Effector memory CD8-positive, alpha-beta T cell (primary cell): ENCODE data around the gene SOX10.
"Not testable (repeated sequence)": the region's sequence is repeated elsewhere in the genome, so short reads cannot be mapped to it uniquely, and the experiment has no call there.

Source experiments
- ATAC-seq: fragments of 150-1000 bp; cut with Tn5 transposase; replicated peaks from 2 replicates; pipeline ENCODE4 v1.10.0; 2021; ENCODE audit warnings: mild to moderate bottlenecking, moderate library complexity
- DNase-seq, 3 experiments: peaks; one replicate each; pipeline ENCODE4 v3.0.0; 2021
- H3K27ac Mint-ChIP-seq, 2 donors: one replicate each; pipeline ENCODE4 v1.8.0; 2022; ENCODE audit warnings: mild to moderate bottlenecking in 2 of 2, mixed read lengths in 2 of 2, moderate library complexity in 2 of 2
- H3K27me3 Mint-ChIP-seq, 2 donors: one replicate each; pipeline ENCODE4 v1.8.0; 2022; ENCODE audit warnings: mixed read lengths in 2 of 2
- H3K36me3 Mint-ChIP-seq: one replicate; pipeline ENCODE4 v1.8.0; 2022; ENCODE audit warnings: mild to moderate bottlenecking, moderate library complexity, mixed read lengths; ENCODE audit not compliant: insufficient read depth
- H3K4me1 Mint-ChIP-seq, 2 donors: one replicate each; pipeline ENCODE4 v1.8.0; 2022; ENCODE audit warnings: low read depth in 2 of 2, mixed read lengths in 2 of 2
- H3K4me3 Mint-ChIP-seq, 2 donors: one replicate each; pipeline ENCODE4 v1.8.0; 2022; ENCODE audit warnings: mild to moderate bottlenecking in 2 of 2, mixed read lengths in 2 of 2, moderate library complexity in 2 of 2
- H3K9me3 Mint-ChIP-seq, 2 donors: one replicate each; pipeline ENCODE4 v1.8.0; 2022; ENCODE audit warnings: mixed read lengths in 2 of 2

Gene SOX10

DNA sequence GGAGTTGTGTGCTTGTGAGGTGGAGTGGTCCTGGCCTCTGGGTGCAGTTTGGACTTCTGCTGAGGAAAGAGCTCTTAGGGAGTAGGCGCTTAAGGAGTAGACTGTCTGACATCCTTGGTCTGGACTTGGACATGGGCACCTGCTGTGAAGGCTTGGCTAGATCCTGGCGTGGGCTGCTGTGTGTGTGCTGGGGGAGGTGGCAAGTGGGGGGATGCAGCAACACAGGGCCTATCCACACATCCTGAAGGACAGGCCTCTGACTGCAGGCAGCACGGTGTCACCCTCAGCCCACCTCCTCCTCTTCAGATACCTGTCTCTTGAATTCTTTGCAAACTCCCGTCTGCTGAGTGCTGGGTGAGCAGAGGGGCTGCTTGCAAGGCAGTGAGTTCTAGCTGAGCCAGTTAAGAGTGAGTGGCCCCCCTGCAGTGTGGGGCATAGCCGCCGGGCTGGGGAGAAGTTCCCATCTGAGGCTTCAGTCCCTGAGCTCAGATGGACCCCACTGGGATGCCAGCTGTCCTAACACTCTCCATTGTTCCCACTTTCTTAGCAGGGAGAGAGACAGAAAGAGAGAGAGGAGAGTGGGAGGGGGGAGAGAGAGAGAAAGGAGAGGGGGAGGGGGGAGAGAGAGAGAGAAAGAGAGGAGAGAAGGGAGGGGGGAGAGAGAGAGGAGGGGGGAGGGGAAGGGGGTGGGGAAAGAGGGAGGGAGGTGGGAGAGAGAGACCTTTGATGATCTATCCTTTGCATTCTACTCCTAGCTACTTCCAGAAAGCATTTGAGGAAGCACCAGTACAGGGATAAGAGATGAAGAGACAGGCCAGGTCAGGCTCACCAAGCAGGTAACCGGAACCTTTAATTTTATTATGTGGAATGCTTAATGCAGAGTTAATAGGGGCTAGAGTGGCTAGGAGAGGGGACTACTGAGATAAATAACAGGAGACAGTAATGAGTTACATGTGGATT is 12.6 kb downstream of the SOX10 start:
- peak overlapping the region; percentile 41 to 62 for H3K27ac Mint-ChIP-seq

DNA sequence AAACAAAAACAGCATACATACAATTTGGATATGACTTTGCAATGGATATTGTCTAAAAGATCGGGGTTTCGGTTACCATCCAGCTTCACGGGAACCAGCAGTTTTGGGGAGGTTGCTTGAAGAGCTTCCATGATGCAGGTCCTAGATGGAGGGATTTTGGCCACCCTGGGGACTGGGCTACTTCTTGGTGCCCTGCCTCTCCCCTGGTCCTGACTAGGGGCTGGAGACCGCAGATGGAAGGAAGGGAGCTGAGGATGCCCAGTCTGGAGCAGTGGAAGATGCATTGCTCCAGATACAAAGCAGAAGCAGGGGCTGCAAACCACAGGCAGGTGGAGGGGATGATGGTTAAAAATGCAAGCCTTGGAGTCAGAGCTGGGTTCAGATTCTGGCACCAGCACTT is 13.5 kb downstream of the SOX10 start:
- no peaks in the 10 kb centered on the region for H3K27me3 Mint-ChIP-seq
- H3K36me3 Mint-ChIP-seq, result peaks cover 25% of the 10 kb centered on the region
- H3K4me3 Mint-ChIP-seq, result no peak overlapping the region
- no peak for DNase-seq
- H3K4me1 Mint-ChIP-seq, result peaks cover 9% of the 10 kb centered on the region in 2 donors
- H3K27ac Mint-ChIP-seq, result peak overlapping the region; percentile 41 to 62
- H3K9me3 Mint-ChIP-seq, result no peaks in the 10 kb centered on the region
- ATAC-seq, result no peak

More for the DNA sequence above, 12.6 kb downstream of the SOX10 start:
- Mint-ChIP-seq H3K27me3 (no peaks in the 10 kb centered on the region), H3K4me3 (no peak overlapping the region), H3K4me1 (peaks cover 7 to 9% of the 10 kb centered on the region in 2 donors), H3K9me3 (no peaks in the 10 kb centered on the region), H3K36me3 (peaks cover 25% of the 10 kb centered on the region)
- DNase-seq (no peak), ATAC-seq (no peak)

DNA sequence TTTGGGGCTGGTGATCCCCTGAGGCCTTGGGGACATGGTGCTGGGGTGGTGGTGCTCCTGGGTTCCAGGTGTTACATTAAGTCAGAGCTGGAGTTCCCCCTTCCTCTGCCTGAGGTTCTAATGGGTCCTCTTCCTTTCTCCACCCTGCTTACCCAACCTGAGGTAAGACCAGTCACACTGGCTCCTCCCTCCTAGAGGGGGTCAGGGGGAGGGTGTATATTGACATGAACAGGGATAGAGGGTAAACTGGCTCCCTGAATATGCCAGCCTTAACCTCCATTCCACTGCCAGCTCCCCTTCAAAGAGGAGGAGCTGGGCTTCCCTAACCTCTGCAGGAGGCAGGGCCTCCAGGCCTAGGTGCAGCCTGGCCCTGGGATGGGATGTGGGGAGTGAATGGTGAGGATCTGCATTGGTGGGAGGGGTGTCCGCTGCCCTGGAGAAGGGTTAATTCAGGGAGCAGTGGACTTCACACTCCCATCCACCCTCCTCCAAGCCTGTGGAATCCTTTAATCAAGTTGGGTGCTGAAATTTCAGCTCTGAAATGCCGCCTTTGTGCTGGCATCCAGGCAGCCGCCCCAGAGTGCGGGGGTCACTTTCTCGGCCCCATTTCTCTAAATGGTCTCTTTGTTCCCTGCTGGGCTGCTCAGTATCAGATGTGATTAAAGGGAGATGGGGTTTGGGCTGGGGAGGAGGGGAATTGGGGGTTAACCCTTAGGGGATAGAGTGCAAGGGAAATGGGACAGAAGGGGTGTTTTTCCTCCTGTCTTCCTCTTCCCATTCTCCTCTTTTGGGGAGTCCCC is 15.7 kb downstream of the SOX10 start:
- Mint-ChIP-seq H3K9me3 (no peaks in the 10 kb centered on the region), H3K4me3 (no peak overlapping the region), H3K4me1 (peaks cover 5 to 17% of the 10 kb centered on the region in 2 donors), H3K36me3 (peaks cover 25% of the 10 kb centered on the region), H3K27me3 (no peaks in the 10 kb centered on the region), H3K27ac (peak overlapping the region in 1 of 2 donors; percentile 57)
- DNase-seq (no peak), ATAC-seq (no peak)

DNA sequence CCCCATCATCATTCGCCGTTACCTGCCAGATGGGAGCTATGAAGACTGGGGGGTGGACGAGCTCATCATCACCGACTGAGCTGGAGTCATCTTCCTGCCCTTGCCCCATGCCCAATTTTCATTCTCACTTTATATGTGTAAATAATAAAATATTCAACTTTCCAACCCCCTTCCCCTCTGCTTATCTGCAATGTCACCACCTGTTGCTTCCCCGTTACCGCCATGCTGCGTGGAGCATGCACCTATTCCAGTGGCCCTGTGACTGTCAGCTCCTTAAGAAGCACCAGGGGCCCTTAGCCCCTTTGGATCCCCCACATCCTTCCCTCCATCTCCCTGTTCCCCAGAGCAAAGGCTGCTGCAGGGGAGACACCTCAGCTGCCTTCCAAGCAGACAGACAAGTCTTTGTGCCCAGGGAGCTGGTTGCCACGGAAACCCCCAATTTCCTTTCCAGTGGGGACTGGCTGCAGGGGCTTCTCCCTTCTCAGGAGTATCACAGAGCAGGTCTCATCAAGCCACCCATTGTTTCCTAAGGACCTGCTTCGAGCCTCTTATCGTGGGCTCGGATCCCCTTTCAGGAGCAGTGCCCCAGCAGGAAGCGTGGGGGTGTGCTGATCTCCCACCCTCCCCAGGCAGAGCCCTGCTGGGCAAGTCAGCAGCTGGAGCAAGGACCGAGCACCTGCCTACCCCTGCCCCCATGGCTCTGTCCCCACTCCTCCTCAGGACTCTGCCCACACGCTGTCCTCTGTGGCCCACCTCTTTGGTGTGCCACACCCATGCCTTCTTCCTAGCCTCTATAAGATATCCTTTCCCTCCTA is 16.5 kb downstream of the SOX10 start:
- H3K4me1 Mint-ChIP-seq, result peaks cover 5 to 17% of the 10 kb centered on the region in 2 donors
- no peak overlapping the region for H3K4me3 Mint-ChIP-seq
- H3K27ac Mint-ChIP-seq, result peak overlapping the region in 1 of 2 donors; percentile 57
- H3K27me3 Mint-ChIP-seq, result no peaks in the 10 kb centered on the region
- peaks cover 30% of the 10 kb centered on the region for H3K36me3 Mint-ChIP-seq
- no peaks in the 10 kb centered on the region for H3K9me3 Mint-ChIP-seq
- ATAC-seq, result no peak
- DNase-seq, result no peak

DNA sequence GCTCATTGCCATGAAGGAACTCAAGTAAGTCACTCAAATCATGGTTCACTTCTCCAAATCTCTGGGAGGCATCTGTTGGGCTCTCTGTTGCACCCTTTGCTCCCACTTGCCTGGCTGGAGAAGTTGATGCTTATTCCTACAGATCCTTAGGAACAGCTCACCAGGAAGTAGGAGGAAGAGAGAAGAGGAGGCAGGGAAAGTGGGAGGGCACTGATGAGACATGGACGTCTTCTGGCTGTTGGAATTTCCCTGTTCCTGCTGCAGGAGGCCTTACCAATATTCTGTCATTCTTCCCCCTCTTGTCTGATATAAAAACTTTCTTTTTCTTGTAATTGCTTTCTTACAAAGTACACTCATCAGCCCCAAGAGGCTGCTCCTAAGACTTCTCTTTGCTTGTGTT is 17.2 kb downstream of the SOX10 start:
- Mint-ChIP-seq H3K36me3 (peaks cover 30% of the 10 kb centered on the region), H3K27me3 (no peaks in the 10 kb centered on the region), H3K4me3 (no peak overlapping the region), H3K4me1 (peaks cover 7 to 17% of the 10 kb centered on the region in 2 donors), H3K9me3 (no peaks in the 10 kb centered on the region), H3K27ac (peak overlapping the region in 1 of 2 donors; percentile 16)
- ATAC-seq (no peak), DNase-seq (no peak)

DNA sequence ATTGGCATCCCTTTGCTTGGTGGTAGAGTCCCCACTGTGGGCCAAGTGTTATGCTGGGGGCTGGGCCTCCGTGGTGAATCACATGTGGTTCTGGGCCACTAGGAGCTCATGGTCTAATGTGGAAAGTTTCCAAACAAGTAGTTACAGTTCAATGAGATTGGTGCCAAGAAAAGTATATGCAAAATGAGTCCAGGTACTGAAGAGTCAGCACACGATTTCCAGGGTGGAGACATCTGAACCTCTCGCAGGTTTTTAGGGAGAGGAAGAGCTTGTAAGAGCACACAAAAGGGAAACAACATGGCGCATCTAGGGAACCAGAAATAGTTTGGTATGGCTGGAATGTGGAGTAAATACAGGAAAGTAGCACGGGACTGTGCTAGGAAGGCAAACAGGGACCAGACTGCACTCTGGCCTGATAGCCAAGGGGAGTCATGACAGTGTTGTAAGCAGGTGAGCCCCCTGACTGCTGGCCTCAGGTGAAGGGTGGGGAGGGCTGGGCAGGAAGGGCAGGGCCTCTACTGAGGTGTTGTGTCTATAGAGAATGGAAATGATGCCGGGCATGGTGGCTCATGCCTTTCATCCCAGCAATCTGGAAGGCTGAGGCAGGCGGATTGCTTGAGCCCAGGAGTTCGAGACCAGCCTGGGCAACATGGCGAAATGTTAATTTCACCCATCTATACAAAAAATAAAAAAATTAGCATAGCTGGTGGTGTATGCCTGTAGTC is 18.3 kb downstream of the SOX10 start:
- no peak for ATAC-seq
- Mint-ChIP-seq H3K27me3 (no peaks in the 10 kb centered on the region), H3K4me3 (no peak overlapping the region), H3K27ac (no peak overlapping the region), H3K36me3 (peaks cover 38% of the 10 kb centered on the region), H3K9me3 (no peaks in the 10 kb centered on the region), H3K4me1 (peaks cover 7 to 17% of the 10 kb centered on the region in 2 donors)
- DNase-seq, result no peak

DNA sequence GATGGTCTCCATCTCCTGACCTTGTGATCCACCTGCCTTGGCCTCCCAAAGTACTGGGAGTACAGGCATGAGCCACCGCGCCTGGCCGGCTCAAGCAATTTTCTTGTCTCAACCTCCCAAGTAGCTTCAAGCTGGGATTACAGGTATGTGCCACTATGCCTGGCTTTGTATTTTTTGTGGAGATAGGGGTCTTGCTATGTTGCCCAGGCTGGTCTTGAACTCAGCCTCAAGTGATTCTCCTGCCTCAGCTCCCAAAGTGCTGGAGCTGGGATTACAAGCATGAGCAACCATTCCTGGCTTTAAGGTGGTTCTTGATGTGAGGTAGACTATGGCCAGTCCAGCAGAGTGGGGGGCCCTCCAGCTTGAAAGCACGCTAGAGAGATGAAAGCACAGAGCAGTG is 23.3 kb downstream of the SOX10 start:
- Mint-ChIP-seq H3K36me3 (peaks cover 52% of the 10 kb centered on the region), H3K4me3 (no peak overlapping the region), H3K4me1 (peaks cover 13 to 36% of the 10 kb centered on the region in 2 donors), H3K9me3 (no peaks in the 10 kb centered on the region), H3K27ac (peak overlapping the region; percentile 65 to 77), H3K27me3 (no peaks in the 10 kb centered on the region)
- DNase-seq (no peak), ATAC-seq (no peak)

DNA sequence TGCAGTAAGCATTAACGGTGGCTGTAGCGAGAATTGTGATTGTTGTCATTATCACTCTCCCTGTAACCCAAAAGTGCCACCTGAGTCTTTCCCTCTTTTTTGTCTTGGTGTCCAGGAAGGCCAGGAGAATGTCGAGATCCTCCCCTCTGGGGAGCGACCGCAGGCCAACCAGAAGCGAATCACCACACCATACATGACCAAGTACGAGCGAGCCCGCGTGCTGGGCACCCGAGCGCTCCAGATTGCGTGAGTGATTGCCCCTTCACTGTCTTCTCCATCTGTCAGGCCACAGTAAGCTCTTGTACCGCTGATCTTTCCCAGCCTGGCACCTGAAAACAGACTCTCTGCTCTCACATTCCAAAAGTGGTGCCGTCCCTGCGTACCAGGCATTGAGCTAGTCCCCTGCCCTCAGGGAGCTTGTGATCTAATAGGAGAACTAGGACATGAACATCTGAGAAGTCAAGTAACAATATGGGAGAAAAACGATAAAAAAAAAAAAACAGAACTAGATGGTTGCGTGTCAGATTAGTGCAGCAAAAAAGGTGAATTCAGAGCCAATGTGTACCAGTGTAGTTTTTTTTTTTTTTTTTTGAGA is 25.0 kb downstream of the SOX10 start:
- Mint-ChIP-seq H3K4me3 (no peak overlapping the region), H3K9me3 (no peaks in the 10 kb centered on the region), H3K4me1 (peaks cover 18 to 37% of the 10 kb centered on the region in 2 donors), H3K27me3 (no peaks in the 10 kb centered on the region), H3K36me3 (peaks cover 55% of the 10 kb centered on the region), H3K27ac (no peak overlapping the region)
- DNase-seq (no peak), ATAC-seq (no peak)

DNA sequence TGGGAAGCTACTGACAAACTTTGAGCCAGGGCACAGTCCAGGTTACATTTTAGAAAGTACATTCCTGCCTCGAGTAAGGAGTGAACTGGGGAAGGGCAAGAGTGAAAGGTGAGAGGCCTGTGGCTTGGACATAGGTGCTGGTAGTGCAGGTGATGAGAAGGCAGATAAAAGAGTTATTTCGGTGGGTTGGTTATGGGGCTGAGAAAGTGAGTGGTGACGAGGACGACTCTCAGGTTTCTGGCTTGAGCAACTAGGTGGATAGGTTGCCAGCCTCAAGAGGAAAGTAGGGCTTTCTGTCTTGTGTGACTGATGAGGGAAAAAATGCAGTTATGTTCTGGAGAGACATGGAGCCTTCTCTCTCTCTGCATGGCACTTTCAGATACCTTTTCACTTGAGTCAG is 27.1 kb downstream of the SOX10 start:
- DNase-seq (no peak), ATAC-seq (no peak)
- Mint-ChIP-seq H3K27me3 (peaks cover 8 to 11% of the 10 kb centered on the region in 2 donors), H3K4me1 (peaks cover 28 to 51% of the 10 kb centered on the region in 2 donors), H3K4me3 (no peak overlapping the region), H3K27ac (no peak overlapping the region), H3K36me3 (peaks cover 58% of the 10 kb centered on the region), H3K9me3 (no peaks in the 10 kb centered on the region)

DNA sequence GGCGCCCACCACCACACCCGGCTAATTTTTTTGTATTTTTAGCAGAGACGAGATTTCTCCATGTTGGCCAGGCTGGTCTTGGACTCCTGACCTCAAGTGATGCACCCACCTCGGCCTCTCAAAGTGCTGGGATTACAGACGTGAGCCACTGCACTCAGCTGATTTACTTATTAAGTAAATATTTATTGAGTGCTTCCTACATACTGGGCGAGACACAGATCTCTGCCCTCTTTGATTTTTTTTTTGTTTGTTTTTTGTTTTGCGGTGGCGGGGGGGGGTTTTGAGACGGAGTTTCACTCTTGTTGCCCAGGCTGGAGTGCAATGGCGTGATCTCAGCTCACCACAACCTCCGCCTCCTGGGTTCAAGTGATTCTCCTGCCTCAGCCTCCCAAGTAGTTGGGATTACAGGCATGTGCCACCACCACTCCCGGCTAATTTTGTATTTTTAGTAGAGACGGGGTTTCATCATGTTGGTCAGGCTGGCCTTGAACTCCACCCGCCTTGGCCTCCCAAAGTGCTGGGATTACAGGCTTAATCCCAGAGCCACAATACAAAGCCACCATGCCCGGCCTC is 28.4 kb downstream of the SOX10 start:
- peaks cover 28 to 51% of the 10 kb centered on the region in 2 donors for H3K4me1 Mint-ChIP-seq

DNA sequence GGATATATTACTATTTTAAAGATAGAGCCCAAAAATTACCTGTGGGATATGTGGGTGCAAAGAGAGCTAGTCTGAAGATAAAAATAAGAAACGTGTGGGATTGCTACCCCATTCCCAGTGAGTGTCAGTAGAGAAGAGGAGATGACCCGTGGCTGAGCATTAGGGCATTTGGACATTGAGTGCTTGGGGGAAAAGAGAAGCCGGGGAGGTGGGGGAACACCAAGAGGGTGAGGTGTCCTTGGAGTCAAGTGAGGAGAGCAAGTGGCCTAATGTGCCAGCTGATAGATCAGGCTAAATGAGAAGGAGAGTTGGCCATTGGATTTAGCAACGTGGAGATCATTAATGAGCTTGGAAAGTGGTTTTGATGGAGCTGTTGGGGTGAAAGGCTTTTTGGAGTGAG is 29.7 kb downstream of the SOX10 start:
- Mint-ChIP-seq H3K4me1 (peaks cover 28 to 51% of the 10 kb centered on the region in 2 donors), H3K9me3 (no peaks in the 10 kb centered on the region), H3K36me3 (peaks cover 36% of the 10 kb centered on the region), H3K4me3 (peak overlapping the region; percentile 83 to 96), H3K27ac (peak overlapping the region in 1 of 2 donors; percentile 98), H3K27me3 (peaks cover 11% of the 10 kb centered on the region in 2 donors)
- no peak for ATAC-seq
- DNase-seq, result no peak

More for the DNA sequence above, 28.4 kb downstream of the SOX10 start:
- not testable (repeated sequence) for H3K9me3 Mint-ChIP-seq, ATAC-seq, H3K4me3 Mint-ChIP-seq, H3K27ac Mint-ChIP-seq, DNase-seq
- Mint-ChIP-seq H3K27me3 (peaks cover 11% of the 10 kb centered on the region in 2 donors), H3K36me3 (peaks cover 48% of the 10 kb centered on the region)
